Muscle of leg (tissue), 11 donors: ENCODE results near the gene CARMIL1. TPM values are rescaled to one million over a fixed set of nuclear protein-coding genes. Genes with fewer than 3 reads are reported as not detected.
A peak's percentile ranks its signal among the peaks of the same experiment; 100 is the strongest.

ENCODE experiments used
- DNase-seq: peaks from one replicate; pipeline ENCODE4 v3.0.0; 2013
- H3K27ac ChIP-seq: one replicate; pipeline ENCODE4 v1.5.1; 2013; ENCODE audit warnings: mild to moderate bottlenecking, low read length, control low read depth
- H3K27me3 ChIP-seq: one replicate; pipeline ENCODE4 v1.6.1; 2013; ENCODE audit warnings: low read length; ENCODE audit not compliant: control insufficient read depth, insufficient read depth
- H3K36me3 ChIP-seq: one replicate; pipeline ENCODE4 v1.6.1; 2013; ENCODE audit warnings: low read length; ENCODE audit not compliant: control insufficient read depth, insufficient read depth
- H3K4me1 ChIP-seq: one replicate; pipeline ENCODE4 v1.6.1; 2013; ENCODE audit warnings: low read length; ENCODE audit not compliant: control insufficient read depth, insufficient read depth
- H3K4me3 ChIP-seq: one replicate; pipeline ENCODE4 v1.5.1; 2013; ENCODE audit warnings: low read length, control low read depth
- H3K9me3 ChIP-seq: replicated peaks from 2 replicates; pipeline ENCODE4 v1.6.1; 2013; ENCODE audit warnings: low read depth, low read length; ENCODE audit not compliant: control insufficient read depth
- WGBS: methylation state at CpG from one replicate; pipeline ENCODE4 v1.1.5; 2013; ENCODE audit warnings: missing lambda C conversion rate; ENCODE audit not compliant: insufficient coverage; 5-methylcytosine and 5-hydroxymethylcytosine counted together
- polyA plus RNA-seq, 8 donors: library from polyadenylated mRNA; unstranded; fragments of 120-200 nt; gene quantifications; one replicate each; pipeline versions ENCODE4 v1.2.1 to v1.2.3, GENCODE V29; 2013; ENCODE audit warnings: inconsistent platforms in 1 of 8, low replicate concordance in 1 of 8; ENCODE audit not compliant: insufficient read length in 8 of 8, insufficient read depth in 1 of 8
- total RNA-seq: library from RNA; stranded (reverse); fragments of 120-200 nt; gene quantifications from one replicate; pipeline ENCODE4 v1.2.4, GENCODE V29; 2013

Gene CARMIL1
- total and polyA plus RNA-seq, 9 donors = 3.1 to 6.4 (median 3.6) TPM

DNA sequence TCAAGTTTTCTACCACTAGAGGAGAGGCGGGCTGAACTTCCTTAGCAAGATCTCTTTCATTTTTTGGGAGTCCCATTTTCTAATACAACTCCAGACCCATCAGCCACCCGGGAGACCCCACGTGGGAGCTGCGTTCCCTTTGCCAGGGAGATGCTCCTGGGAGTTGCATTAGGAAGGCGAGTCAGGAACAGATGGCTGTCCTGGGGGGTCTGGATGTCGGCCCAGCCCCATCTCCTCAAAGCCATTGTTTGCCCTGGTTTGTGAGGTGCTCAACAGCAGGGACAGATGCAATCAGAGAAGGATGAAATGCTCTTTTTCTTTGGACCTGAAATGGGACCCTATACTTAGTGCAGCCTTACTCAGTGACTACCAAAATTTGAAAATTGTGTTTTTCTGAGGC, 39.4 kb downstream of the CARMIL1 start:
- H3K27me3 ChIP-seq = no peaks in the 10 kb centered on the region
- no peak for DNase-seq
- 54% methylated on average over 3 of the region's 6 CpGs for WGBS
- H3K4me1 ChIP-seq = no peaks in the 10 kb centered on the region
- H3K9me3 ChIP-seq = no peaks in the 10 kb centered on the region
- no peaks in the 10 kb centered on the region for H3K36me3 ChIP-seq
- no peak overlapping the region for H3K27ac ChIP-seq
- no peak overlapping the region for H3K4me3 ChIP-seq

DNA sequence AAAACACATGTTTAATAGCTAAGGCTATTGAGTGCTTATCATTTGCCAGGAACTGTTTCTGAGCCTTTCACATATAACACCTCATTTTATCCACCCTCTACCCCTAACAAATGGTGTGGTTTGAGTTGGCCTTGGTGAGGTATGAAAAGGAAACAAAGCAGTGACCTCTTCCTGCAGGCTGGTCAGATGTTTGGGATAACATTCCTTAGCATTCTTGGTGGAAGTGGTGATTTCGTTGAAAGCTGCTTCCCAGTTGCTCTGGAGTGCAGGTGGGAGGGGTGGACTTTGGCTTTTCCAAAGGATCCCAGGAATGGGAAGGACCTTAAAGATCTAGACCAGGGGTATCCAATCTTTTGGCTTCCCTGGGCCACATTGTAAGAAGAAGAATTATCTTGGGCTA, 41.3 kb downstream of the CARMIL1 start:
- no peak overlapping the region for H3K27ac ChIP-seq
- no peaks in the 10 kb centered on the region for H3K27me3 ChIP-seq
- H3K36me3 ChIP-seq = no peaks in the 10 kb centered on the region
- 0% methylated on average over 1 of the region's 1 CpG for WGBS
- no peak for DNase-seq
- H3K4me3 ChIP-seq = no peak overlapping the region
- no peaks in the 10 kb centered on the region for H3K4me1 ChIP-seq
- no peaks in the 10 kb centered on the region for H3K9me3 ChIP-seq

DNA sequence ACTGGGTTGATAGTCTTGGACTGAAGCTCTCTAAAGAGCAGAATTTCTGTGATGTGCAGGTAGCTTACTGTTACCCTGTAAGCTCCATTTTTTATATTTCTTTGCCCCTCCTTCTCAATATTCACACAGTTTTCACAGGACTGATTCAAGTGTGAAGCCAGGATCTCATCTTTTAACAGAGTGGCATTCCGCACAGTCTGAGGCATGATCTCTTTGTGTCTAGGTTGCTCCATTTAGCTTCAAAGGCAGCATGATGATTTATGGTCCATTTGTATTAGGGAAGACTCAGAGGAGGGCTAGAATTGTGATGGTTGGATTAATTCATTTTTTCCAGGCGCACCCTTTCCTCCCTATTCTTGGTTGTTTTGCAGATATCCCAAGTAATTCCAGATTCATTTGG, 43.5 kb downstream of the CARMIL1 start:
- no CpG with 5 or more reads among the region's 2 CpGs for WGBS
- DNase-seq = no peak
- no peaks in the 10 kb centered on the region for H3K4me1 ChIP-seq
- H3K36me3 ChIP-seq = no peaks in the 10 kb centered on the region
- no peak overlapping the region for H3K4me3 ChIP-seq
- no peak overlapping the region for H3K27ac ChIP-seq
- no peaks in the 10 kb centered on the region for H3K9me3 ChIP-seq
- no peaks in the 10 kb centered on the region for H3K27me3 ChIP-seq

DNA sequence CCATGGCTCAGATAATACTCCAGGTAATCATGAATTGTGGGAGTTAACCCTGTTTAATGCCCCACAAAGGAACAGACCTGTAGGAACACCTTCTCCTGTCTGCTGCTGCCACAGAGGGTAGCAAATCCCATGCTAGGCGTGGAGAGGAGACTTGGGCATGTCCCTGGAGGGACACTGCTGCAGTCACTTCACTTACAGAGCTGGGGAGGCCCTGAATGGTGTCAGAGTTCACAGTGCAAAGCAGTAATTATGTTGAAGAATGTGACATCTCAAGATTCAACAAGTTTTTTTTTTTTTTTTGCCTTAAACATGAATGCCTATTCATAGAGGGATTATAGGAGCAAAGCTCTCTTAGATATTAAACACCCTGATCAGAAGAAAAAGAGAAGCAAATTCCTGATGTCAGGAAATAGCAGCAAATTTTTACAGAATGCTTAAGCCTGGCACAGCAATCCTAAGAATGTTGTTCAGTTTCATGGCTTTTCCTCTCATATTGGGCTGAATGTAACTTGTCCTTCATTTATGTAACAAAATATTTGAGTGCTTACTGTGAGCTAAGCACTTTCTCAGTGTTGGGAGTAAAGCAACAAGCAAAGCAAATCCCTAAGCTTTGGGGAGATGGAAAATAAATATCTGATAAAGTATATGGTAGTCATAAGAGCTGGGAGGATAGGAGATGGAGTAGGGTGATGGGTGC, 45.0 kb downstream of the CARMIL1 start:
- H3K36me3 ChIP-seq = no peaks in the 10 kb centered on the region
- H3K4me3 ChIP-seq = no peak overlapping the region
- no peak for DNase-seq
- H3K27me3 ChIP-seq = no peaks in the 10 kb centered on the region
- H3K27ac ChIP-seq = no peak overlapping the region
- WGBS = no CpG with 5 or more reads among the region's 1 CpG
- H3K9me3 ChIP-seq = no peaks in the 10 kb centered on the region
- no peaks in the 10 kb centered on the region for H3K4me1 ChIP-seq

DNA sequence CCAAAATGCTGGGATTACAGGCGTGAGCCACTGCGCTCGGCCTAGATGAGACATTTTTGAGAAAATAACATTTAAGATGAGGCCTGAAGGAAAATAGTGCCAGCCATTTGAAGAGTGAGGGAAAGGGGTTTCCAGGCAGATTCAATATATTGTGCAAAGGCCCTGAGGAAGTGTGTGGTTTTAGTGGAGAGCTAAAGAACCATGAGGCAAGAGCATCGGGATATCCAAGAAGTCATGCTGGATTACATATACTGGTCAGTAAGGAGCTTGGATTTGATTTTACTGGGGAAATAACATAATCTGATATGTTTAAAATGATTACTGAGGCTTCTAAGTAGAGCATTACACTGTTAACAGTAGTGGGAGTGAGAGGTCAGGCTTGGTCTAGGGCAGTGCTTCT, 47.0 kb downstream of the CARMIL1 start:
- H3K27me3 ChIP-seq = no peaks in the 10 kb centered on the region
- H3K4me3 ChIP-seq = no peak overlapping the region
- H3K9me3 ChIP-seq = no peaks in the 10 kb centered on the region
- no peaks in the 10 kb centered on the region for H3K36me3 ChIP-seq
- no peak overlapping the region for H3K27ac ChIP-seq
- H3K4me1 ChIP-seq = peaks cover 2% of the 10 kb centered on the region
- 89% methylated on average over 4 of the region's 4 CpGs for WGBS
- DNase-seq = no peak

DNA sequence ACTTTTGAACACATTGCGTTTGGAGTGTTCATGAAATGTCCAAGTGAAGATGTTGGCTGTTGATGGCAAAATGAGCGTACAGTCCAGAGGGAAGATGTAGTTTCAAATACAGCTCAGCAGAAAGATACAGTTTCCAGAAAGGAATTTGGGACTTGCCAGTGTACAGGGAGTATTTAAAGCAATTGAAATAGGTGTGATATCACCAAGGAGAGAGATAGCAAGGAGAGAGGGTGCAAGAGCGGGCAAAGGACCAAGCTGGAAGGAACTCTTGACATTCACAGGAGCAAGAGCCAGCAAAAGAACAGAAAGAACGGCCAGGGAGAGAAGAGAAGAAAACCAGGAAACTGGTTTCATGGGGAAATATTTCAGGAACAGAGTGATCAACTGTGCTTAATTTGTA, 47.8 kb downstream of the CARMIL1 start:
- Histone ChIP-seq H3K27me3 (no peaks in the 10 kb centered on the region), H3K27ac (no peak overlapping the region), H3K4me3 (no peak overlapping the region), H3K9me3 (no peaks in the 10 kb centered on the region), H3K4me1 (peaks cover 6% of the 10 kb centered on the region), H3K36me3 (no peaks in the 10 kb centered on the region)
- DNase-seq = no peak
- WGBS = 81% methylated on average over 3 of the region's 4 CpGs

DNA sequence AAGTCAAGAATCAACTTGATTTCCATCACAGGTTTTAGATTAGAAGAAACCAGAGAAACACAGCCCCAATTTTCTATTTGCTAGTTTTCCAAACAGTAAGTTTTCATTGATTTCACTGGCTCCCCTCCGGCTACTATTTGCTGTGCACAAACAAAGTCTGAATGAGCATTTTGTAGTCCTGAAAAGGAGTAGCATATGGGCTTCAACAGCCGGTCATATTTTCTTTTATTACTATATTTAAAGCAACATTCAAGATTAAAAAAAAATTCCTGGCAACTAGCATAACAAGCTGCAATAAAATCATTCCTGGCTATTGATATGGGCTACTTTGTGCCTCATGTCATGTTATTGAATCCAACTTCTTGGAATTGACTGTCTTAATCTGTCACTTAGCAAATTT, 48.3 kb downstream of the CARMIL1 start:
- WGBS = no CpG with 5 or more reads among the region's 2 CpGs
- Histone ChIP-seq H3K4me1 (peaks cover 6% of the 10 kb centered on the region), H3K36me3 (no peaks in the 10 kb centered on the region), H3K4me3 (no peak overlapping the region), H3K27ac (no peak overlapping the region), H3K9me3 (no peaks in the 10 kb centered on the region), H3K27me3 (no peaks in the 10 kb centered on the region)
- DNase-seq = no peak

DNA sequence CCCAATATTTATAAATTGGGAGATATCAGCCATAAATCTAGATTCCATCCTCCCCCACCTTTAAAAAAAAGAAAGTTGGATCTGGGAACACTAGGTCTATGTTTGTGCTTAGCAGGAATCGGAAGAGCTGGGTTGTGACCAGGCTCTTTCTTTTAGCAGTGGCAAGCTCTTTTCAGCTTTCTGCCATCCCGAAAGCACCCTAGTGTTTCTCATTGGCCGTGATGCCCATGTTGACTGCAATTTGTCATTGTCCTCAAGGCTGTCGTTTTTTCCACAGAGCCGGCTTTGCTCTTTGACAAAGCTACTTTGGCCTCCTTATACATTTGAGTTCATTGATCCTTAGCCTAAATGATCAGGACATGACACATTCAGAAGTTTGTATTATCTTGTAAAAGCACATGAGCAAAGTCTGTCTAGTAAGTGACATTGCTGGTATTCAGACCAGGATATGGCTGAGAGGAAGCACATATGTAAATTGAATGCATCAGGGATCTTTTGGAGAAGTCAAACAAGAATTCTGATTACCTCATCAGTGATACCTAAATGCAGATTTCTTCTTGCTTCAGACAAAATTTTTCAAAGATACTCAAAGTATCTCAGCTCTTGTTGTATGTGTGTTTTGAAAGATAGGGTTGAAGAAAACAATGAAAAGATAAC, 50.1 kb downstream of the CARMIL1 start:
- peaks cover 6% of the 10 kb centered on the region for H3K4me1 ChIP-seq
- no peaks in the 10 kb centered on the region for H3K27me3 ChIP-seq
- no peaks in the 10 kb centered on the region for H3K36me3 ChIP-seq
- H3K4me3 ChIP-seq = no peak overlapping the region
- 87% methylated on average over 3 of the region's 5 CpGs for WGBS
- no peak overlapping the region for H3K27ac ChIP-seq
- no peak for DNase-seq
- no peaks in the 10 kb centered on the region for H3K9me3 ChIP-seq

DNA sequence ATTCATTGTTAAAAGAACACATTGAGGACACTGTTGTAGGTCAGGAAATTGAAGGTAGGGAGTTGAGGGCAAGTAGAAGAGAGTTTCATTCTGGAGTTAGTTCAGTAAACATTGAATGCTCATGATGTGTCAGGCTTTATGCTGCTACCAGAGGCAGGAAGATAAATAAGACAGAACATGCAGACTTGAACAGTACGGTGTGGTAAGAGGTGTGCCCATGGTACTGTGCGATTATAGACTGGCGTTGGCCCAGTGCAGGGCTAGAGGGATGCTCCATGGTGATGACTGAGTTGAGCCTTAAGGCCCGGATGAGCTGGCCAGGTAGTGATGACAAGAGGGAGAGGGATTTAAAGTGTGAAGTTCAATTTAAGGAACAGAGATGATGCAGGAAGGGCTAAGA, 50.8 kb downstream of the CARMIL1 start:
- no peak overlapping the region for H3K27ac ChIP-seq
- WGBS = 93% methylated on average over 4 of the region's 4 CpGs

DNA sequence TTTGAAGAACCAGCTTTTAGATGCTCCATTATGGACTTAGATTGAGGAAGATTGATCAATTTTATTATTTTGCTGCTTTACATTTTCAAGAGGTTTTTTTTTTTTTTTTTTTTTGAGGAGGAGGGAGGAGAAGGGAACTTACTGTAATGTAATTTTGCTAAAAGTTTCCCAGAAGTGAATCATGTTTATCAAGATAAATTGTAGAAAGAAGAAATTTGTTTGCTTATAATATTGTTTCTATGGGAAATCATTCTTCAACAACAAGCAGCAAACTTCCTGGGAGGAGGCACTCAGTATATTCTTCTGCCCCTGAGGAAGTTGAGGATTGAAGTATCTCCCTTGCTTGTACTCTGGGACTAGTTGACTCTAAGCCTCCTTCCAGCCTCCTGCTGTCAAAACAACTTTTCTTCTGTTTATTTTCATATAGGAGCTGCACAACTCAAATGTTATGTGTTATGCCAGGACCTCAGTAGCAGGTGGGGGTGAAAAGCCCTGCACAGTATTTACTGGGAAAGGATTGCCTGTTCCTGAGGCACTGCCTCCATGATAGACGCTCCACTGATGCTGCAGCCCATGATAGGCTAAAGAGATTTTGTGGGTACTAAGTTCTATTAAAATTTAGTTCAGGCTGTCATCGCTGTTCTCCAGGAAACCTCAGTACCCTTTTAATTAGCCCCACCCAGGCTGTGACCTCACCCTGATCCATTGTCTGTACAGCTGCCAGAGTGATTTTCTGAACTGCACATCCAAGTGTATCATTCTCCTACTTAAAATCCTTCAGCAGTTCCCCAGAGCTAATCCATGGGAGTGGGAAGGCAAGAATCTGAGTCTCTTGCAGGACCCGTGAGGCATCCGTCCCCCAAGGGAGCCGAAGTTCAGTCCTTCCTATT, 51.9 kb downstream of the CARMIL1 start:
- peak; percentile 57 for DNase-seq
- no peaks in the 10 kb centered on the region for H3K9me3 ChIP-seq
- H3K36me3 ChIP-seq = no peaks in the 10 kb centered on the region
- no peak overlapping the region for H3K4me3 ChIP-seq
- WGBS = 17% methylated on average over 1 of the region's 5 CpGs
- H3K27ac ChIP-seq = no peak overlapping the region
- H3K4me1 ChIP-seq = peaks cover 6% of the 10 kb centered on the region
- H3K27me3 ChIP-seq = no peaks in the 10 kb centered on the region

More for the DNA sequence above, 50.8 kb downstream of the CARMIL1 start:
- DNase-seq = no peak
- Histone ChIP-seq H3K4me1 (peaks cover 6% of the 10 kb centered on the region), H3K9me3 (no peaks in the 10 kb centered on the region), H3K36me3 (no peaks in the 10 kb centered on the region), H3K27me3 (no peaks in the 10 kb centered on the region), H3K4me3 (no peak overlapping the region)
